Chondrocyte (in vitro differentiated cells): Measurements from ENCODE around the gene CDH11. TPM values are rescaled to one million over a fixed set of nuclear protein-coding genes. Genes with fewer than 3 reads are reported as not detected.
A peak's percentile ranks its signal among the peaks of the same experiment; 100 is the strongest.

Experiments used
- DNase-seq: peaks from one replicate; pipeline ENCODE4 v3.0.0; 2021; ENCODE audit warnings: mixed read lengths, low spot score
- H3K27ac Mint-ChIP-seq: one replicate; pipeline ENCODE4 v1.8.0; 2021; ENCODE audit warnings: mild to moderate bottlenecking, moderate library complexity, mixed read lengths; ENCODE audit not compliant: unreplicated experiment
- H3K27me3 Mint-ChIP-seq: 2 replicates; pipeline ENCODE4 v1.8.0; 2021; ENCODE audit warnings: low read depth, mixed read lengths
- H3K36me3 Mint-ChIP-seq: 2 replicates; pipeline ENCODE4 v1.8.0; 2021; ENCODE audit warnings: low read depth, mixed read lengths
- H3K4me1 Mint-ChIP-seq: 2 replicates; pipeline ENCODE4 v1.8.0; 2021; ENCODE audit warnings: low read depth, mild to moderate bottlenecking, mixed read lengths
- H3K4me3 Mint-ChIP-seq: one replicate; pipeline ENCODE4 v1.8.0; 2021; ENCODE audit warnings: mild to moderate bottlenecking, moderate library complexity, mixed read lengths; ENCODE audit not compliant: unreplicated experiment
- H3K9me3 Mint-ChIP-seq: 2 replicates; pipeline ENCODE4 v1.8.0; 2021; ENCODE audit warnings: low read depth, mixed read lengths
- total RNA-seq: library from RNA; stranded (reverse); gene quantifications from 3 replicates; pipeline ENCODE4 v1.2.1, GENCODE V29; 2021
- TF ChIP-seq, protein P1 (sequence below): fragments of 200-600 bp; sonication (generic); IDR thresholded peaks from 2 replicates; pipeline ENCODE4 v1.5.0; 2021; ENCODE audit warnings: antibody characterized with exemption, mild to moderate bottlenecking, moderate library complexity

Gene CDH11
- total RNA-seq, 1 donor from 2014 or later: 936 TPM

DNA sequence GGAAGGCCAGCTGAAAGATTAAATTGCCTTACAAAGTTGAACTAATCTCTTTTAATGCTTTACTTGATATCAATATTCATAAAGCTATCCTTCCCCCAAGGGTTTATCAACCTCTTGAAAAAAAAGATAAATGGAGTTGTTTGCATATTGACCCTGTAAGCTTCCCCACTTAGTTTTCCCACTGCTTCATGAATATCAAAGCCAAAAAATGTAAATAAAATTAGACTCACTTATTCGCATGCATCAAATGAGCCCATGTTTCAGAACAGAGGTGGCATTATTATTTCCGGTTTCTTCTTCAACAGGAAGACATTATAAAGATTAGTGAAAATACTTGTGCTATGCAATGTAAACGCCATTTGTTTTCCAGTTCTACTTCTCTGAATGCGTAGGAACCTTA is 150.7 kb downstream of the CDH11 start:
- Mint-ChIP-seq H3K27ac (no peak overlapping the region), H3K27me3 (no peaks in the 10 kb centered on the region), H3K36me3 (peaks cover 61% of the 10 kb centered on the region), H3K4me3 (no peak overlapping the region), H3K4me1 (peaks cover 46% of the 10 kb centered on the region), H3K9me3 (peaks cover 3% of the 10 kb centered on the region)
- TF ChIP-seq, protein P1, sequence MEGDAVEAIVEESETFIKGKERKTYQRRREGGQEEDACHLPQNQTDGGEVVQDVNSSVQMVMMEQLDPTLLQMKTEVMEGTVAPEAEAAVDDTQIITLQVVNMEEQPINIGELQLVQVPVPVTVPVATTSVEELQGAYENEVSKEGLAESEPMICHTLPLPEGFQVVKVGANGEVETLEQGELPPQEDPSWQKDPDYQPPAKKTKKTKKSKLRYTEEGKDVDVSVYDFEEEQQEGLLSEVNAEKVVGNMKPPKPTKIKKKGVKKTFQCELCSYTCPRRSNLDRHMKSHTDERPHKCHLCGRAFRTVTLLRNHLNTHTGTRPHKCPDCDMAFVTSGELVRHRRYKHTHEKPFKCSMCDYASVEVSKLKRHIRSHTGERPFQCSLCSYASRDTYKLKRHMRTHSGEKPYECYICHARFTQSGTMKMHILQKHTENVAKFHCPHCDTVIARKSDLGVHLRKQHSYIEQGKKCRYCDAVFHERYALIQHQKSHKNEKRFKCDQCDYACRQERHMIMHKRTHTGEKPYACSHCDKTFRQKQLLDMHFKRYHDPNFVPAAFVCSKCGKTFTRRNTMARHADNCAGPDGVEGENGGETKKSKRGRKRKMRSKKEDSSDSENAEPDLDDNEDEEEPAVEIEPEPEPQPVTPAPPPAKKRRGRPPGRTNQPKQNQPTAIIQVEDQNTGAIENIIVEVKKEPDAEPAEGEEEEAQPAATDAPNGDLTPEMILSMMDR: no peak
- no peak for DNase-seq

DNA sequence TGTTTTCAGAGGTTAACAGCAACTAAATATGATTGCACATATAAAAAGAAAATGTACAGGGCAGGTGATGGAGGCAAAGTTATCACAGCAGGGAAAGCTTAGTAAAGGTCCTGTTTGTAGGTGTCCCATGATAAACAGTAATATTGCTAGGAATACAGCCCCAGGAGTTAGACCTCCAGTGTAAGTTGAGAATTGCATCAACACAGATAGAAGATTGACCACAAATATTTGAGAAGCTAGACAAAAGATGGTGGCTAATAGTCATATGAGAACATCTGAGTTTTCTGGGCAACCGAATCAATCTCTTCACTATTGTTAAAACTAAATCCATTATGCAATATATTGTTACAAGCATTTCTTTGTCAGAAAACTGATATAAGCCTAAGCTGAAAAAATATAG is 152.6 kb downstream of the CDH11 start:
- Mint-ChIP-seq H3K27ac (peak overlapping the region; percentile 14), H3K27me3 (no peaks in the 10 kb centered on the region), H3K4me1 (peaks cover 33% of the 10 kb centered on the region), H3K36me3 (peaks cover 54% of the 10 kb centered on the region), H3K4me3 (no peak overlapping the region), H3K9me3 (no peaks in the 10 kb centered on the region)
- TF ChIP-seq, protein P1: no peak
- DNase-seq: no peak

DNA sequence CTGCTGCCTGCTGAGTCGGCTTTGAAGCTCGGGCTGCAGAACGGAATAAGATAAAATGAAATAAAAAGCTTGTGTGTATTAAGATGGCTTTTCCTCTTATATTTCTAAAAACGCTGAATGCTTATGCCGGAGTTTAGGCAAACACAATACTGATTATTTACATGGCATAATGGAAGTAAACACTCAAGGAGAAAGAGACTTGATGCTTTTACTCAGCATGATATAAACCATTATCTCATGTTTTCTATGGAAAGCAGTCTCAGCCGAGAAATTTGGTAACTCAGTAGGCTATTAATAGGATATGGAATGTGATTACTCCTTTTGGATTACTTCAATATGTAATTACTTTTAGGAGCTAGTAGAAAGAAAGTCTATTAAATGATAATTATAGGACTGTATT is 153.3 kb downstream of the CDH11 start:
- Mint-ChIP-seq H3K4me1 (peaks cover 37% of the 10 kb centered on the region), H3K4me3 (no peak overlapping the region), H3K27ac (peak overlapping the region; percentile 75), H3K36me3 (peaks cover 53% of the 10 kb centered on the region), H3K27me3 (no peaks in the 10 kb centered on the region), H3K9me3 (no peaks in the 10 kb centered on the region)
- no peak for DNase-seq
- TF ChIP-seq, protein P1: no peak

DNA sequence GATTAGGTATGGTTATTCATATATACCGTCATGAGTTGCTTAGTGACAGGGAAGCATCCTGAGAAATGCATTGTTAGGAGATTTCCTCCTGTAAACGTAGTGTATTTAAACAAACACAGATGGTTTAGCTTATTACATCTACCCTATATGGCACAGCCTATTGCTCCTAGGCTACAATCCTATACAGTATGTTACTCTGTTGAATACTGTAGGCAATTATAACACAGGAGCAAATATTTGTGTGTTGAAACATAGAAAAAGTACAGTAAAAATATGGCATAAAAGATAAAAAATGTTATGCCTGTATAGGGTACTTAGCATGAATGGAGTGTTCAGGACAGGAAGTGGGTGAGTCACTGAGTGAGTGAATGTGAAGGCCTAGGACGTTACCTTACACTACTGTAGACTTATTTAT is 157.7 kb downstream of the CDH11 start:
- DNase-seq: no peak
- H3K9me3 Mint-ChIP-seq: peaks cover 6% of the 10 kb centered on the region
- H3K27ac Mint-ChIP-seq: no peak overlapping the region
- H3K4me1 Mint-ChIP-seq: peaks cover 60% of the 10 kb centered on the region
- no peak overlapping the region for H3K4me3 Mint-ChIP-seq
- peaks cover 46% of the 10 kb centered on the region for H3K36me3 Mint-ChIP-seq
- TF ChIP-seq, protein P1: no peak
- no peaks in the 10 kb centered on the region for H3K27me3 Mint-ChIP-seq

DNA sequence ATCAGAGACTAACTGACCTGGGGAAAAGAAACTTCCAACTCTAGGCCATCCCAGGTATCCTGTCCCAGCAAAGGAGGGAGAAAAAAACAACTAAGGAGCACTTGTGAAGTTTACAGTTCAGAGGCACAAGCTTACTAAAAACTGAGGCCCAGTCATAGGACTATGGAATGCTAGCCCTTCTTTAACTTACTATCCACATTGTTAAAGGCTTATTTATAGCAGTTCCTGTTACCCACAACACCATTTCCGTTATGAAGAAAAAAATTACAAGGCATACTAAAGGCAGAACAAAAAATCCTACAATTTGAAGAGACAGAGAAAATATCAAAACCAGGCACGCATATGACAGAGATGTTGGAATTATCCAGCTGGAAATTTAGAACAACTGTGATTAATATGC is 159.1 kb downstream of the CDH11 start:
- Mint-ChIP-seq H3K4me1 (peaks cover 52% of the 10 kb centered on the region), H3K27me3 (no peaks in the 10 kb centered on the region), H3K27ac (peak overlapping the region; percentile 87), H3K36me3 (peaks cover 47% of the 10 kb centered on the region), H3K9me3 (peaks cover 6% of the 10 kb centered on the region), H3K4me3 (no peak overlapping the region)
- DNase-seq: no peak
- TF ChIP-seq, protein P1: no peak
